HFF-Myc (cell line): ENCODE measurements around the gene ENTR1.
"Not testable (repeated sequence)": the region's sequence is repeated elsewhere in the genome, so short reads cannot be mapped to it uniquely, and the experiment has no call there.

Experiments
- DNase-seq: peaks from one replicate; pipeline ENCODE4 v3.0.0-alpha.2; 2011; ENCODE audit warnings: low read depth; ENCODE audit errors: extremely low read depth
- H3K4me3 ChIP-seq: replicated peaks from 2 replicates; pipeline ENCODE4 v1.5.1; 2011; ENCODE audit warnings: low read depth, mild to moderate bottlenecking, control low read depth, low read length
- CTCF ChIP-seq: IDR thresholded peaks from 2 replicates; pipeline ENCODE4 v1.5.1; 2012; ENCODE audit warnings: mild to moderate bottlenecking, low read depth, low read length, control low read depth; ENCODE audit errors: missing control alignments

ENTR1 gene

DNA sequence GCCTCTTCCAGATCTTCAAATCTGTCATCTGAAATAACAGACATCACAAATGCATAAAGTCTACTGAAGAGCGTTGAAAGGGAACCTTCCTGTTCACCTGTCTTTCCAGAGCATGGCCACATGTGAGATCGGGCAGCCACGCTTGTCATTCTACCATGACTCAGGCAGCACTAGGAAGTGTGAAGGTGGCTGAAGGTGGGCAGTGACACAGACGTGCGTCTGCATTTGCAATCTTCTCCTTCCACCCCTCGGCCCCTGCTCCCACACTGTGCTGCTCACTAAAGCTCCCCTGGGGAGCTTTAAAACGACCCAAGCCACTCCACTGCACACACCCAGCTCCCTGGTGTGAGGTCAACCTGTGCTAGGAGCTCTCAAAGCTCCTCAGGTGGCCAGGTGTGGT lies 2.5 kb downstream of the ENTR1 start:
- no peak overlapping the region for H3K4me3 ChIP-seq
- no peak for TF ChIP-seq CTCF
- DNase-seq = no peak

- not testable (repeated sequence) for DNase-seq, H3K4me3 ChIP-seq
Observed at GRCh38 chr9:136407061-136407460, 3.4 kb downstream of the ENTR1 start.

- not testable (repeated sequence) for DNase-seq, H3K4me3 ChIP-seq
Observed at GRCh38 chr9:136405904-136406303, 4.5 kb downstream of the ENTR1 start.

DNA sequence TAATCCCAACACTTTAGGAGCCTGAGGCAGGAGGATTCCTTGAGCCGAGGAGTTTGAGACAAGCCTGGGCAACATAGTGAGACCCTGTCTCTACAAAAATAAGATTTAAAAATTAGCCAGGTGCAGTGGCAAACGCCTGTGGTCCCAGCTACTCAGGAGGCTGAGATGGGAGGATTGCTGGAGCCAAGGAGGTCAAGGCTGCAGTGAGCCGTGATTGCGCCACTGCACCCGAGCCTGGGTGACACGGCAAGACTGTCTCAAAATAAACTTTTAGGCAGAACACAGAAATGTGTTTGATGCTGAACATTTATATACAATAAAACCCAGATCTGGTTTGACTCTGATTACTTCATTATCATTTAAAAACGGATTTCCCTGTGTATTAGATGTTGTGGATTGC lies 4.9 kb downstream of the ENTR1 start:
- no peak overlapping the region for H3K4me3 ChIP-seq
- TF ChIP-seq CTCF = no peak
- no peak for DNase-seq

GRCh38 chr9:136404801-136405136 lies 5.6 kb downstream of the ENTR1 start:
- no peak for DNase-seq
- no peak overlapping the region for H3K4me3 ChIP-seq
- TF ChIP-seq CTCF = no peak

- no peak for DNase-seq
- no peak for TF ChIP-seq CTCF
- no peak overlapping the region for H3K4me3 ChIP-seq
Observed at GRCh38 chr9:136403915-136404800, 6.3 kb downstream of the ENTR1 start.

DNA sequence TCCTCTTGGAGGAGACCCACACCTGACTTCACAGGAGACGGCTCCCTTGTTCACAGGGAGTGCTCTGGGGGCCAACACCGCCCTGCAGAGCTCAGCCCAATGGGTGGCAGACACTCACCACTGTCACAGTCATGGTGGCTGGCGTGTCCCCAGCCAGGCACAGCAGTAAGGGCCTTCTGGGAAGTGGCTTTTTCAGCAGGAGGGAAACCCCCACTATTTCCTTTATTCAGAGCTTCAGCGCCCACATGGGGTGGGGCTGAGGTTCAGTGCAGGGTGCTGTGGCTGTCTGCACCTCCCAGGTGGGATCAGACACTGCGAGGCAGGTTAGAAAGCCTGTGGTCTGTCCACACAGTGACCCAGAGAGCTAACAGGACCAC lies 6.9 kb downstream of the ENTR1 start:
- DNase-seq = no peak
- H3K4me3 ChIP-seq = no peak overlapping the region
- no peak for TF ChIP-seq CTCF

DNA sequence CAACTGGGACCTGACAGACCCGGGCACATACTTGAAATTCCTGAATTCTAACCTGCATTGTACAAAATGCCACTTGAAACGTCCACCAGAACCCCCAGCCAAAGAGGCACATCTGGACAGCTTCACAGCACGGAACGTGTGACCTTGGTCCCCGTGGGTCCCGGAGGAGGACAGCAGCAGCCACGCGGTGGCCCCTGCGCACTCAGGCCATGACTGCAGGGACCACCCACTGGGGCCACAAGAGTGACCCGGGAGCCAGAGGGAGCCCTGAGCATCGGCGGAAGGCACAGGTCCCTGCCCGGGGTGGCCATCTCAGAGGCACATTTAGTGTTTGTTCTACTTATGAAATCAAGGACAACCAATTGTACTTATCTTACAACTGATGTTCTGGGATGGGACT lies 8.3 kb downstream of the ENTR1 start:
- no peak for TF ChIP-seq CTCF

More for the DNA sequence above, 8.3 kb downstream of the ENTR1 start:
- no peak overlapping the region for H3K4me3 ChIP-seq
- DNase-seq = no peak
